Subcutaneous adipose tissue (tissue), 4 donors: ENCODE data around the gene FYN. TPM values are rescaled to one million over a fixed set of nuclear protein-coding genes. Genes with fewer than 3 reads are reported as not detected.

ENCODE experiments used
- CTCF ChIP-seq: fragments of 450-650 bp; IDR thresholded peaks from one replicate; pipeline ENCODE4 v1.5.1; 2016; ENCODE audit warnings: low read depth, mild to moderate bottlenecking, control low read depth, antibody characterized with exemption, moderate library complexity
- total RNA-seq, 4 donors: library from RNA; depleted of rRNA; stranded (reverse); fragments of >200 nt; gene quantifications; one replicate each; pipeline ENCODE4 v1.1.0, GENCODE V29; 2016

The FYN gene
- total RNA-seq, 4 donors from 2014 or later: 185 to 279 (median 252) TPM

GRCh38 chr6:111745636-111746035, 127.6 kb downstream of the FYN start:
- TF ChIP-seq CTCF: no peak

DNA sequence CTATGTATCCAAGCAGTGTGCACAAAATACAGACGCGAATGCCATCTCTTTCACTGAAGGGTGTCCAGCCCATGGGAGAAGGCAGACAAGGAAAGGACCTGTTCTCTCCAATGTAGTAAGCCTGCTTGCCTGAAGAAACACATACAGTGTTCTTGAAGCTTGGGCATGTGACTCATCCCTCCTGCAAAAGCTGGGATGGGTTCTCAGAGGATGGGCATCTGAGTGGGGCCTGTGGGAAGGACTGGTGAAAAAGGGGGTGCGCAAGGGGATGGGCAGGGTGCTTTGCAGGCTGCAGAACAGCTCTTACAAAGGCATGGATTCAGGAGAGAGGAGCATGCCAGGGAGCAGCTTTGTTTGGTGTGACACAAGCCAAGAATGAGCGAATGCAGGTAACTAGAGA, 128.1 kb downstream of the FYN start:
- no peak for TF ChIP-seq CTCF

DNA sequence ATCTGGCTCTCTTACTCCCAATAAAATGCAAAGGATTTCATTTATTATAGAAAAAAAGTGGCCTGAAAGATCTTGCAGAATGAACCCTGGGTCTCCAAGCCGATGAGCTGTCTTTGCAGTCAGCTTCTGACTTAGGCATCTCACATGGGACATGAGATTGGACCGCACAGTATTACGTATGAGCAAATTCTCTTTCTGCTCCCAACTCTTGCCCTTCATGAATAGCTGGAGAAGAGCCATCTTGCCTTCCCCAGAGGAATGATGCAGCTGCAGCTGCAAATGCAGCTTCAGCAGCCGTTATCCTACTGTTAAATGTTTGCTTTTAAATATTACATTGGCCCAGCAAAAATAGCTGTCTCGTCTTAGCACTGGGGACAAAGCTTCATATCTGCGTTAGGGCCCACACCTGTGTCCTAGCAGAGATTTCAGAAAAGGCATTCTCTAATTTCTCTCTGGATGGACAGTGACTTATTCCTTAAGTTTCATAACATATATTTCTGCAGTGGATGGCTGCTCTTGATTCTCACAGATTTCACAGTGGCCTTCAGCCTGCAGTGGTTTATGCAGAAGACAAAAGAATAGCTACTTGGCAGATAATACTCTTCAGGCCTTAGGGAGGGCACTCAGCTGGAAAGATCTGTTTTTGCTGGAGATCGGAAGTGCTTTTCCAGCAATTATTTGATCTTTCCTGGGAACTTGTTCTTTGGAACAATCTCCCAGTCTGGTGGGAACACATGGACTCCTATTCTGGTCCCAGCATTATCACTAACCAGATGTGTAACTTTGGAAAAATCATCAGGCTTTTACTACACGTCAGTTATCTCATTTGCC, 129.2 kb downstream of the FYN start:
- TF ChIP-seq CTCF: no peak

GRCh38 chr6:111743360-111743759, 129.9 kb downstream of the FYN start:
- no peak for TF ChIP-seq CTCF

GRCh38 chr6:111741177-111741952, 131.9 kb downstream of the FYN start:
- no peak for TF ChIP-seq CTCF

DNA sequence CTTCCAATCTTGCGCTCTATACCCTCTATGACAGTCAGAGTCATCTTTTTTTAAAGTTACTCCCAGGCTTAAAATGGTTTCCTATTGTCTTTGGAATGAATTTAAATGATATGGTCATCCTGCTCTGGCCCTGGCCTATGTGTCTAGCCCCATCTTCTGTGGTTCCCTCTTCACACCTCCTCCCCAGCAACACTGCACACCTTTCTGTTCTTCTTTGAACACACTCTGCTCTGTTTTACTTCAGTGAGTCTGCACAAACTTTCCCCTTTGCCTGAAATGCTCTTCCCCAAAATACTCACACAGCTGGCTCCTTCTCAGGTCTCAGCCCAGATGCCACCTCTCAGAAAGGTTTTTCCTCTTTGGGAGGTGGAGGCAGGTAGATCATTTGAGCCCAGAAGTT, 132.7 kb downstream of the FYN start:
- no peak for TF ChIP-seq CTCF

DNA sequence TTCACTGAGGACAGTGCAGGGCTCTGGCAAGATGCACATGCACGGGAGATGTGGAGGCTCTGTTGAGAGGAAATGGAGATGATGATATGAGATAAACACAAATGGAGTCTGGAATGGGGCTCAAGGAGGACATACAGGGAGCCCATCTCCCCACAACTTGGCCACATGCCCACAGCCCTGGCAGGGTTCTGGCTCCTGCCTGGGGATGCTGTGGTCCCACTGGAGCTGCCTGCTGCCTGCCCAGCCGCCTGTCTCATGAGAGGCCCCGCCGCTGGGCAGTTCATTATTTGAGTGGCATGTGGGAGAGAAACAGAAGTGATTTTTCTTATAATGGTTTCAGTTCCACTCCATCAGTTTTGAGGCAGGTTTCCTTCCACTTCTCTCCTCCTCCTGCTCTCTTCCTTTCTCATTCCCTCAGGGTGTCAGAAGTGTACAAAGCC, 134.0 kb downstream of the FYN start:
- no peak for TF ChIP-seq CTCF
